Nucleus accumbens (tissue), 56 donors: ENCODE results near the gene FLII.
"Not testable (repeated sequence)": the region's sequence is repeated elsewhere in the genome, so short reads cannot be mapped to it uniquely, and the experiment has no call there.

Source experiments
- DNase-seq, 56 donors: peaks; one replicate each; lab custom pipeline; 2025; lab: John Stamatoyannopoulos, UW

FLII gene

GRCh38 chr17:18258356-18259038 is at the start of gene FLII:
Gene FLII (minus strand): TSS chr17:18258738. CDS start chr17:18258690, 48 bp downstream.
- peak in 47 of 56 donors; percentile 11 to 78 (median 59) for DNase-seq

- not testable (repeated sequence) for DNase-seq
Measured at GRCh38 chr17:18303206-18303605, 44.7 kb upstream of the FLII start.

GRCh38 chr17:18300725-18301480 is 42.4 kb upstream of the FLII start:
- DNase-seq: no peak

GRCh38 chr17:18298061-18298460 is 39.5 kb upstream of the FLII start:
- not testable (repeated sequence) for DNase-seq

GRCh38 chr17:18291718-18292540 is 33.4 kb upstream of the FLII start:
- no peak for DNase-seq

GRCh38 chr17:18285296-18285695 is 26.8 kb upstream of the FLII start:
- DNase-seq: no peak

- DNase-seq: no peak
Measured at GRCh38 chr17:18281788-18282187, 23.2 kb upstream of the FLII start.

GRCh38 chr17:18280766-18281371 is 22.3 kb upstream of the FLII start:
- DNase-seq: peak in 1 of 56 donors; percentile 18

- no peak for DNase-seq
Measured at GRCh38 chr17:18280249-18280648, 21.7 kb upstream of the FLII start.

- no peak for DNase-seq
Measured at GRCh38 chr17:18278867-18279266, 20.3 kb upstream of the FLII start.

- no peak for DNase-seq
Measured at GRCh38 chr17:18277076-18277475, 18.5 kb upstream of the FLII start.

- no peak for DNase-seq
Measured at GRCh38 chr17:18270046-18270931, 11.8 kb upstream of the FLII start.

GRCh38 chr17:18267927-18268711 is 9.6 kb upstream of the FLII start:
- no peak for DNase-seq

GRCh38 chr17:18267366-18267765 is 8.8 kb upstream of the FLII start:
- no peak for DNase-seq

GRCh38 chr17:18263885-18264682 is 5.5 kb upstream of the FLII start:
- DNase-seq: no peak

GRCh38 chr17:18262641-18263040 is 4.1 kb upstream of the FLII start:
- no peak for DNase-seq

- no peak for DNase-seq
Measured at GRCh38 chr17:18262111-18262510, 3.6 kb upstream of the FLII start.

- DNase-seq: no peak
Measured at GRCh38 chr17:18261659-18262058, 3.1 kb upstream of the FLII start.
